CD4-positive, alpha-beta T cell (primary cell): ENCODE data around the gene EEIG1. TPM values are rescaled to one million over a fixed set of nuclear protein-coding genes. Genes with fewer than 3 reads are reported as not detected.
A peak's percentile ranks its signal among the peaks of the same experiment; 100 is the strongest.

Experiments
- ATAC-seq: fragments of 200-7000 bp; cut with Tn5 transposase; one replicate; pipeline ENCODE4 v1.10.0; 2022; ENCODE audit warnings: mild to moderate bottlenecking; ENCODE audit not compliant: poor library complexity
- CTCF ChIA-PET: fragments of 350-600 bp; sonication (Branson Sonifier 250); formaldehyde crosslinking; loops from one replicate; lab custom pipeline; 2021; ENCODE audit warnings: antibody characterized with exemption, inconsistent platforms; lab: Charles Lee
- POLR2A ChIA-PET: fragments of 350-600 bp; sonication (Branson Sonifier 250); formaldehyde crosslinking; loops from one replicate; lab custom pipeline; 2021; ENCODE audit warnings: antibody characterized with exemption, inconsistent platforms; lab: Charles Lee
- DNase-seq, 14 experiments: peaks; one replicate each; pipeline ENCODE4 v3.0.0-alpha.2; 2013 to 2020; ENCODE audit warnings: mixed read lengths in 2 of 14
- H3K27ac ChIP-seq, 2 donors: one replicate each; pipeline versions ENCODE4 v1.5.1 to v1.7.0; 2013; ENCODE audit warnings: low read length in 2 of 2, low read depth in 1 of 2, mild to moderate bottlenecking in 1 of 2
- H3K27me3 ChIP-seq, 2 experiments: 1 replicate in 1 of 2; 2 replicates in 1 of 2; pipeline versions ENCODE4 v1.6.1 to v1.7.0; 2013; ENCODE audit warnings: low read length in 2 of 2, control low read depth in 1 of 2, mild to moderate bottlenecking in 1 of 2, moderate library complexity in 1 of 2; ENCODE audit not compliant: insufficient read depth in 2 of 2, control insufficient read depth in 1 of 2
- H3K36me3 ChIP-seq: one replicate; pipeline ENCODE4 v1.6.1; 2013; ENCODE audit warnings: low read length, control low read depth; ENCODE audit not compliant: insufficient read depth
- H3K4me1 ChIP-seq: one replicate; pipeline ENCODE4 v1.6.1; 2013; ENCODE audit warnings: low read length, control low read depth; ENCODE audit not compliant: insufficient read depth
- H3K4me3 ChIP-seq: one replicate; pipeline ENCODE4 v1.5.1; 2013; ENCODE audit warnings: mild to moderate bottlenecking, low read length, moderate library complexity
- H3K9me3 ChIP-seq, 2 experiments: 1 replicate in 1 of 2; 2 replicates in 1 of 2; pipeline versions ENCODE4 v1.6.1 to v1.7.0; 2013; ENCODE audit warnings: low read length in 2 of 2, mild to moderate bottlenecking in 2 of 2, control low read depth in 1 of 2, moderate library complexity in 1 of 2; ENCODE audit not compliant: control insufficient read depth in 1 of 2, insufficient read depth in 1 of 2
- H3K27ac Mint-ChIP-seq: one replicate; pipeline ENCODE4 v1.8.0; 2020; ENCODE audit warnings: mixed read lengths
- H3K27me3 Mint-ChIP-seq: one replicate; pipeline ENCODE4 v1.8.0; 2021; ENCODE audit warnings: mixed read lengths
- H3K36me3 Mint-ChIP-seq: one replicate; pipeline ENCODE4 v1.8.0; 2021; ENCODE audit warnings: low read depth, mixed read lengths
- H3K4me1 Mint-ChIP-seq: one replicate; pipeline ENCODE4 v1.8.0; 2021; ENCODE audit warnings: low read depth, mixed read lengths
- H3K4me3 Mint-ChIP-seq: one replicate; pipeline ENCODE4 v1.8.0; 2020; ENCODE audit warnings: mild to moderate bottlenecking, mixed read lengths
- H3K9me3 Mint-ChIP-seq: one replicate; pipeline ENCODE4 v1.8.0; 2020; ENCODE audit warnings: mixed read lengths
- intact Hi-C, 2 experiments: fragments of 100-400 bp; cut with DNase I in 1 of 2; cut with micrococcal nuclease in 1 of 2; formaldehyde crosslinking; loops; one replicate each; pipeline versions ENCODE4 v1.15.1 to v1.9.0; 2023 to 2025; cut with DNase I, micrococcal nuclease
- total RNA-seq, 174 experiments: library from RNA in 2 of 174; stranded (reverse) in 2 of 174; gene quantifications; one replicate each; pipeline ENCODE4 v1.2.3 and lab custom pipeline; 2021 to 2026
- TF ChIP-seq, protein P1 (sequence below): fragments of 200-600 bp; IDR thresholded peaks from one replicate; pipeline ENCODE4 v1.8.0; 2022; ENCODE audit warnings: antibody characterized with exemption, mild to moderate bottlenecking

EEIG1 gene
- total RNA-seq, 2 experiments from 2014 or later: 440 to 463 TPM

DNA sequence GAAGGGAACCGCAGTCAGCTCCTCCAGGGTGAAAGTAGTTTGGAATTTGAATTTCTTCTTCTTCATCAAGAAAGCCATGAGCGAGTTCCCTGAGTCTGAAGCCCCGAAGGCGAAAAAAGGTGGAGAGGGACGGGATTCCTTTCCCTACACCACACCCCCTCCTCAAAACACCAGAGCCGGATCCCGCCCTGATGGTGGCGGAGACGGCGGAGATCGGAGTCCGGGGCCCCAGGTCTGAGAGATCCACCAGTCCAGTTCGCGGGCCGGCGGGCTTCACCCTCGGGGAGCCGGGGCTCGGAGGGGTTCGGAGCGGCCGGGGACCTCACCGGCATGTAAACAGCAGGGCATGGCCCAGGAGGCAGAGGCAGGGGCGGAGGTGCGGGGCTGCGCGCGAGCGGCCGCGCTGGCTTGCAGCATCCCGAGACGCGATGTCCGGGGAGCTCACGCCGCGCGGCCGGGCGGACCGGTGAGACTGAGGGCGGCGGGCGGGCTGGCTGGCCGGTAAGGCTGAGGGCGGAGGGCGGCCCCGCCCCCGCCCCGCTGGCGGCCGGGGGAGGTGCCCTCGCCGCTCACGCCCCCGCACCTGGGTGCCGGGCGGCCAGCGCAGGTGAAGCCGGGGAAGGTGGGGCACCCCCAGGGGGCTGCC lies 606 bp downstream of the EEIG1 start:
- H3K9me3 ChIP-seq: no peaks in the 10 kb centered on the region
- H3K4me1 ChIP-seq: peaks cover 66% of the 10 kb centered on the region
- CTCF ChIA-PET: interaction anchor here (0.8 to 4.0 kb wide), 6 partner anchors 22 to 55 kb away, joined by 3 to 24 read pairs (median 5); no protein-coding TSS in a partner anchor
- H3K27me3 ChIP-seq: no peaks in the 10 kb centered on the region
- peak in 9 of 14 experiments; percentile 42 to 81 (median 63) for DNase-seq
- peak overlapping the region; percentile 91 for H3K4me3 Mint-ChIP-seq
- POLR2A ChIA-PET: interaction anchor here (0.8 to 34.9 kb wide), 12 partner anchors 11 to 92 kb away, joined by 4 to 1020 read pairs (median 8); partner anchors contain the start of gene NAIF1
- H3K4me3 ChIP-seq: peak overlapping the region; percentile 67
- H3K27ac Mint-ChIP-seq: peak overlapping the region; percentile 97
- intact Hi-C loops: loop anchor here (2.0 kb wide), 2 partner anchors 37 to 47 kb away; no protein-coding TSS in a partner anchor
- peak overlapping the region in 1 of 2 donors; percentile 21 for H3K27ac ChIP-seq
- TF ChIP-seq, protein P1, sequence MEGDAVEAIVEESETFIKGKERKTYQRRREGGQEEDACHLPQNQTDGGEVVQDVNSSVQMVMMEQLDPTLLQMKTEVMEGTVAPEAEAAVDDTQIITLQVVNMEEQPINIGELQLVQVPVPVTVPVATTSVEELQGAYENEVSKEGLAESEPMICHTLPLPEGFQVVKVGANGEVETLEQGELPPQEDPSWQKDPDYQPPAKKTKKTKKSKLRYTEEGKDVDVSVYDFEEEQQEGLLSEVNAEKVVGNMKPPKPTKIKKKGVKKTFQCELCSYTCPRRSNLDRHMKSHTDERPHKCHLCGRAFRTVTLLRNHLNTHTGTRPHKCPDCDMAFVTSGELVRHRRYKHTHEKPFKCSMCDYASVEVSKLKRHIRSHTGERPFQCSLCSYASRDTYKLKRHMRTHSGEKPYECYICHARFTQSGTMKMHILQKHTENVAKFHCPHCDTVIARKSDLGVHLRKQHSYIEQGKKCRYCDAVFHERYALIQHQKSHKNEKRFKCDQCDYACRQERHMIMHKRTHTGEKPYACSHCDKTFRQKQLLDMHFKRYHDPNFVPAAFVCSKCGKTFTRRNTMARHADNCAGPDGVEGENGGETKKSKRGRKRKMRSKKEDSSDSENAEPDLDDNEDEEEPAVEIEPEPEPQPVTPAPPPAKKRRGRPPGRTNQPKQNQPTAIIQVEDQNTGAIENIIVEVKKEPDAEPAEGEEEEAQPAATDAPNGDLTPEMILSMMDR: no peak
- peak; percentile 6 for ATAC-seq
- peaks cover 54% of the 10 kb centered on the region for H3K4me1 Mint-ChIP-seq
- H3K36me3 Mint-ChIP-seq: peaks cover 57% of the 10 kb centered on the region
- H3K9me3 Mint-ChIP-seq: no peaks in the 10 kb centered on the region
- no peaks in the 10 kb centered on the region for H3K27me3 Mint-ChIP-seq
- H3K36me3 ChIP-seq: peaks cover 31% of the 10 kb centered on the region

DNA sequence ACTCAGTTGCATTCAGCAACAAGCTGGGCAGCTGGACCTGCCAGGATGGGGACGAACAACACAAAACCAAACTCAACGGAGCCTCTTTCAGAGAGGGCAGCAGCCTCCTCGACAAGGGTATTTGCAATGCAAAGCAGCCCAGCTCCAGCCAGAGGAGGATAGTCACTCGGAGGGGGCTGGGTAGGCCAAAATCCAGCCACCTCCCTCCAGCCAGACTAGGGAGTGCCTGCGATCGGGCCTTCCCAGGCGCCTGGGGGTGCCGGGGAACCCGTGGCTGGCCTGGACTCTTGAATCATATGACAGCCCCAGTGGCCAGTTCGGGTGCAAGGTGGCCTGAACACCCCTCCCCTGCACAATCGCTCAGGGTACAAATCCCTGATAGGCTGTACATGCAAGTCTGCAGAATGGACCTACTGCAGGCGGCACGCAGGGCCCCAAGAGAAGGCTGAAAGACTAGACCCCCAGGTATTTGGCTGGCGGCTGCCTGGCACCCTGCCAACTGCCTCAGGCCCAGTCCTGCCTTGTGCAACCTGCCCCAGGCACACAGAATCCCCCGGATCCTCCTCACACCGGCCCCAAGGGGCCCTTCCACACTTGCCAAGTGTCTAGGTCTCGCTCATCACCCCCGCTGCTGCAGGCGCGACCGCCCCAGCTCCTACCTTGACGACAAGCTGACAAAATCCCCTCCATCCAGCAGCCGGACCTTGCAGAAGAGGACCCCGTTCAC lies 1.3 kb downstream of the EEIG1 start:
- TF ChIP-seq, protein P1: no peak
- no peak for ATAC-seq
- peak in 4 of 14 experiments; percentile 48 to 60 (median 55) for DNase-seq
- Histone ChIP-seq H3K4me3 (peak overlapping the region; percentile 67), H3K36me3 (peaks cover 38% of the 10 kb centered on the region), H3K9me3 (no peaks in the 10 kb centered on the region), H3K27ac (peak overlapping the region in 1 of 2 donors; percentile 21), H3K27me3 (no peaks in the 10 kb centered on the region), H3K4me1 (peaks cover 69% of the 10 kb centered on the region)
- no peaks in the 10 kb centered on the region for H3K9me3 Mint-ChIP-seq
- peak overlapping the region; percentile 97 for H3K27ac Mint-ChIP-seq
- H3K4me1 Mint-ChIP-seq: peaks cover 55% of the 10 kb centered on the region
- POLR2A ChIA-PET: interaction anchor here (0.8 to 34.9 kb wide), 14 partner anchors 11 to 93 kb away, joined by 3 to 1020 read pairs (median 4); partner anchors contain the start of genes NAIF1 and SLC25A25
- intact Hi-C loops: loop anchor here (2.0 kb wide), 2 partner anchors 37 to 47 kb away; no protein-coding TSS in a partner anchor
- peaks cover 61% of the 10 kb centered on the region for H3K36me3 Mint-ChIP-seq
- peak overlapping the region; percentile 91 for H3K4me3 Mint-ChIP-seq
- CTCF ChIA-PET: interaction anchor here (0.8 to 4.0 kb wide), 6 partner anchors 9 to 55 kb away, joined by 3 to 24 read pairs (median 4); no protein-coding TSS in a partner anchor
- H3K27me3 Mint-ChIP-seq: no peaks in the 10 kb centered on the region

DNA sequence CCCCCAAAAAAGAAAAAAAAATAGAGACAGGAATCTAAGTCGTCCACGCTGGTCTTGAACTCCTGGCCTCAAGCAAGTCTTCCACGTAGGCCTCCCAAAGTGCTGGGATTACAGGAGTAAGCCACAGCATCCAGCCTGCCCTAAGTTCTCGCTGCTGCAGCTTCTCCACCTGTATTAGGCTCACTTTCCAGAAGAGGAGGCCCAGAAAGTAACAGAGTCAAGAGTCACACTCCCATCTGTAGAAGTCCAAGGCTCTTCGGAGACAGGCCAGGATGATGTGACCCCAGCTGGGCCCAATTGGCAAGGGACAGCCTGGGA lies 1.8 kb downstream of the EEIG1 start:
- H3K27ac Mint-ChIP-seq: peak overlapping the region; percentile 97
- peaks cover 59% of the 10 kb centered on the region for H3K4me1 Mint-ChIP-seq
- ChIA-PET CTCF (interaction anchor here (1.0 to 4.0 kb wide), 6 partner anchors 9 to 56 kb away, joined by 3 to 24 read pairs (median 4); no protein-coding TSS in a partner anchor), POLR2A (interaction anchor here (0.9 to 34.9 kb wide), 8 partner anchors 10 to 89 kb away, joined by 3 to 1020 read pairs (median 56); partner anchors contain the start of genes NAIF1 and SLC25A25)
- TF ChIP-seq, protein P1: no peak
- H3K36me3 Mint-ChIP-seq: peaks cover 66% of the 10 kb centered on the region
- no peak for ATAC-seq
- H3K4me3 Mint-ChIP-seq: peak overlapping the region; percentile 91
- Histone ChIP-seq H3K27ac (peak overlapping the region; percentile 21 to 73), H3K4me1 (peaks cover 71% of the 10 kb centered on the region), H3K27me3 (no peaks in the 10 kb centered on the region), H3K9me3 (no peaks in the 10 kb centered on the region), H3K36me3 (peaks cover 40% of the 10 kb centered on the region), H3K4me3 (peak overlapping the region; percentile 67)
- no peaks in the 10 kb centered on the region for H3K9me3 Mint-ChIP-seq
- H3K27me3 Mint-ChIP-seq: no peaks in the 10 kb centered on the region
- intact Hi-C loops: no loop called here
- peak in 1 of 14 experiments; percentile 14 for DNase-seq
